HepG2 (cell line): ENCODE results near the gene TUBA4B. TPM values are rescaled to one million over a fixed set of nuclear protein-coding genes. Genes with fewer than 3 reads are reported as not detected.

Source experiments
- ATF1 ChIP-seq: IDR thresholded peaks from 2 replicates; pipeline ENCODE4 v1.6.1; 2016; ENCODE audit warnings: mild to moderate bottlenecking, control low read depth
- ATF2 ChIP-seq: sonication (generic); formaldehyde crosslinking; IDR thresholded peaks from 2 replicates; pipeline ENCODE4 v1.4.0; 2020; ENCODE audit warnings: missing genetic modification reagents
- FLYWCH1 ChIP-seq: sonication (generic); formaldehyde crosslinking; IDR thresholded peaks from 2 replicates; pipeline ENCODE4 v1.8.1; 2023; ENCODE audit warnings: mild to moderate bottlenecking, missing genetic modification reagents
- FOXP1 ChIP-seq, 2 experiments: fragments of 450-650 bp in 1 of 2; IDR thresholded peaks; 2 replicates each; pipeline ENCODE4 v1.6.1; 2017 to 2018; ENCODE audit warnings: antibody characterized with exemption in 1 of 2
- LCORL ChIP-seq, 2 experiments: fragments of 450-650 bp in 1 of 2; sonication (generic) in 1 of 2; formaldehyde crosslinking in 1 of 2; IDR thresholded peaks; 2 replicates each; pipeline versions ENCODE4 v1.5.0 to v1.6.1; 2017 to 2020; ENCODE audit warnings: antibody characterized with exemption in 1 of 2, missing genetic modification reagents in 1 of 2
- MED1 ChIP-seq: sonication (generic); formaldehyde crosslinking; IDR thresholded peaks from 2 replicates; pipeline ENCODE4 v1.4.0; 2020; ENCODE audit warnings: missing genetic modification reagents
- SNRNP70 ChIP-seq: fragments of 200-400 bp; formaldehyde crosslinking; IDR thresholded peaks from 2 replicates; pipeline ENCODE4 v1.6.1; 2017; ENCODE audit warnings: mild to moderate bottlenecking, low read depth, low read length, moderate library complexity
- THRA ChIP-seq: sonication (generic); formaldehyde crosslinking; IDR thresholded peaks from 2 replicates; pipeline ENCODE4 v1.4.0; 2020; ENCODE audit warnings: missing genetic modification reagents, borderline replicate concordance
- WIZ ChIP-seq: sonication (generic); formaldehyde crosslinking; IDR thresholded peaks from 2 replicates; pipeline ENCODE4 v1.5.1; 2020; ENCODE audit warnings: mild to moderate bottlenecking, missing genetic modification reagents
- ZBTB1 ChIP-seq: sonication (generic); formaldehyde crosslinking; IDR thresholded peaks from 2 replicates; pipeline ENCODE4 v1.4.0; 2020; ENCODE audit warnings: missing genetic modification reagents, borderline replicate concordance
- ZFP91 ChIP-seq: sonication (generic); formaldehyde crosslinking; IDR thresholded peaks from 2 replicates; pipeline ENCODE4 v1.9.0; 2022; ENCODE audit warnings: missing genetic modification reagents, mild to moderate bottlenecking, borderline replicate concordance
- ZKSCAN8 ChIP-seq: IDR thresholded peaks from 2 replicates; pipeline ENCODE4 v1.6.1; 2016; ENCODE audit warnings: borderline replicate concordance, missing genetic modification reagents, missing compliant biosample characterization
- ZNF12 ChIP-seq: sonication (generic); formaldehyde crosslinking; IDR thresholded peaks from 2 replicates; pipeline ENCODE4 v1.5.0; 2020; ENCODE audit warnings: missing genetic modification reagents
- ZNF547 ChIP-seq: sonication (generic); formaldehyde crosslinking; IDR thresholded peaks from 2 replicates; pipeline ENCODE4 v1.5.1; 2020; ENCODE audit warnings: mild to moderate bottlenecking, missing genetic modification reagents
- ZNF558 ChIP-seq: sonication (generic); formaldehyde crosslinking; IDR thresholded peaks from 2 replicates; pipeline ENCODE4 v1.9.0; 2022; ENCODE audit warnings: mild to moderate bottlenecking, missing genetic modification reagents, borderline replicate concordance
- polyA plus RNA-seq, 8 experiments: library from polyadenylated mRNA; depleted of rRNA in 3 of 8; stranded (reverse) in 7 of 8; unstranded in 1 of 8; fragments of >200 nt; fragmentation: Illumina TruSeq in 4 of 8; extraction: Trizol in 4 of 8; gene quantifications; 2 replicates each; pipeline versions ENCODE4 v1.2.1 to v1.2.3, GENCODE V29; 2011 to 2016; ENCODE audit warnings: low read depth in 4 of 8, missing spikeins in 1 of 8, mixed read lengths in 1 of 8; ENCODE audit not compliant: insufficient read depth in 1 of 8
- total RNA-seq, 5 experiments: library from RNA; depleted of rRNA; stranded (reverse); fragments of >200 nt; fragmentation: Illumina TruSeq; extraction: Trizol; gene quantifications; 2 replicates each; pipeline ENCODE4 v1.2.3, GENCODE V29; 2016; ENCODE audit warnings: low read depth in 1 of 5
- TF ChIP-seq, protein P1 (sequence below): sonication (generic); formaldehyde crosslinking; IDR thresholded peaks from 2 replicates; pipeline ENCODE4 v1.4.0; 2020; ENCODE audit warnings: mild to moderate bottlenecking, low read depth, missing genetic modification reagents
- TF ChIP-seq, protein P2 (sequence below): sonication (generic); formaldehyde crosslinking; IDR thresholded peaks from 2 replicates; pipeline ENCODE4 v1.4.0; 2020; ENCODE audit warnings: missing genetic modification reagents

The TUBA4B gene
- total and polyA plus RNA-seq, 2 of the 13 experiments (the other 11 are each of a cell fraction or from before 2014, with no cell fraction given), result 0.18 to 0.22 TPM

DNA sequence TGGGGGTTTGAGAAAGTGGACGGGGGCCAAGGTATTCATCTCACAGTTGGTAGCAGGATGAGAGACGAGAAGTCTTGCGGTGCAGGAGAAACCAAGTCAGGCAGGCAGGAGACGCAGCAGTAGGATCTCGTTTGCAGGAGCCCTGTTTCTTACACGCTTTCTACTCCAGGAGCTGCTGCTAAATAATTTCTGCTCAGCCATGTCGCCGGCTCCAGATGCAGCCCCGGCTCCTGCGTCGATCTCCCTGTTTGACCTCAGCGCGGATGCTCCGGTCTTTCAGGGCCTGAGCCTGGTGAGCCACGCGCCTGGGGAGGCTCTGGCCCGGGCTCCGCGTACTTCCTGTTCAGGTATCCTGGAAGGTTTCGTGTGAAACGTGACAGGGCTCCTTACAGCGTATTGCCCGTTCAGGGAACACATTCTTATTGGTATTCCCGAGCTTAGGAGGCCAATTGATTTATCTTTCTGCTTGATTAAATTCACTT, 22.9 kb upstream of the TUBA4B start (continued):
- TF ChIP-seq ZFP91 (CRISPR knock-in tag), result no peak; the same call in 1 of the 2 replicates
- TF ChIP-seq, protein P1, sequence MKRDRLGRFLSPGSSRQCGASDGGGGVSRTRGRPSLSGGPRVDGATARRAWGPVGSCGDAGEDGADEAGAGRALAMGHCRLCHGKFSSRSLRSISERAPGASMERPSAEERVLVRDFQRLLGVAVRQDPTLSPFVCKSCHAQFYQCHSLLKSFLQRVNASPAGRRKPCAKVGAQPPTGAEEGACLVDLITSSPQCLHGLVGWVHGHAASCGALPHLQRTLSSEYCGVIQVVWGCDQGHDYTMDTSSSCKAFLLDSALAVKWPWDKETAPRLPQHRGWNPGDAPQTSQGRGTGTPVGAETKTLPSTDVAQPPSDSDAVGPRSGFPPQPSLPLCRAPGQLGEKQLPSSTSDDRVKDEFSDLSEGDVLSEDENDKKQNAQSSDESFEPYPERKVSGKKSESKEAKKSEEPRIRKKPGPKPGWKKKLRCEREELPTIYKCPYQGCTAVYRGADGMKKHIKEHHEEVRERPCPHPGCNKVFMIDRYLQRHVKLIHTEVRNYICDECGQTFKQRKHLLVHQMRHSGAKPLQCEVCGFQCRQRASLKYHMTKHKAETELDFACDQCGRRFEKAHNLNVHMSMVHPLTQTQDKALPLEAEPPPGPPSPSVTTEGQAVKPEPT (CRISPR knock-in tag), result 0 out of 2 replicates have a peak, but pooled peaks have one; percentile 21
- TF ChIP-seq ZKSCAN8 (CRISPR knock-in tag), result no peak
- 0 out of 2 replicates have a peak, but pooled peaks have one; percentile 1 for TF ChIP-seq ATF1 (CRISPR knock-in tag)
- peak; percentile 51; the same call in 1 of the 2 replicates for TF ChIP-seq THRA (CRISPR knock-in tag)
- TF ChIP-seq ZNF12 (CRISPR knock-in tag), result no peak
- TF ChIP-seq ZNF558, result no peak
- 0 out of 2 replicates have a peak, but pooled peaks have one; percentile 23 for TF ChIP-seq WIZ (CRISPR knock-in tag)
- TF ChIP-seq ZBTB1 (CRISPR knock-in tag), result no peak
- TF ChIP-seq SNRNP70, result no peak
- no peak for TF ChIP-seq ATF2 (CRISPR knock-in tag)
- TF ChIP-seq, protein P2, sequence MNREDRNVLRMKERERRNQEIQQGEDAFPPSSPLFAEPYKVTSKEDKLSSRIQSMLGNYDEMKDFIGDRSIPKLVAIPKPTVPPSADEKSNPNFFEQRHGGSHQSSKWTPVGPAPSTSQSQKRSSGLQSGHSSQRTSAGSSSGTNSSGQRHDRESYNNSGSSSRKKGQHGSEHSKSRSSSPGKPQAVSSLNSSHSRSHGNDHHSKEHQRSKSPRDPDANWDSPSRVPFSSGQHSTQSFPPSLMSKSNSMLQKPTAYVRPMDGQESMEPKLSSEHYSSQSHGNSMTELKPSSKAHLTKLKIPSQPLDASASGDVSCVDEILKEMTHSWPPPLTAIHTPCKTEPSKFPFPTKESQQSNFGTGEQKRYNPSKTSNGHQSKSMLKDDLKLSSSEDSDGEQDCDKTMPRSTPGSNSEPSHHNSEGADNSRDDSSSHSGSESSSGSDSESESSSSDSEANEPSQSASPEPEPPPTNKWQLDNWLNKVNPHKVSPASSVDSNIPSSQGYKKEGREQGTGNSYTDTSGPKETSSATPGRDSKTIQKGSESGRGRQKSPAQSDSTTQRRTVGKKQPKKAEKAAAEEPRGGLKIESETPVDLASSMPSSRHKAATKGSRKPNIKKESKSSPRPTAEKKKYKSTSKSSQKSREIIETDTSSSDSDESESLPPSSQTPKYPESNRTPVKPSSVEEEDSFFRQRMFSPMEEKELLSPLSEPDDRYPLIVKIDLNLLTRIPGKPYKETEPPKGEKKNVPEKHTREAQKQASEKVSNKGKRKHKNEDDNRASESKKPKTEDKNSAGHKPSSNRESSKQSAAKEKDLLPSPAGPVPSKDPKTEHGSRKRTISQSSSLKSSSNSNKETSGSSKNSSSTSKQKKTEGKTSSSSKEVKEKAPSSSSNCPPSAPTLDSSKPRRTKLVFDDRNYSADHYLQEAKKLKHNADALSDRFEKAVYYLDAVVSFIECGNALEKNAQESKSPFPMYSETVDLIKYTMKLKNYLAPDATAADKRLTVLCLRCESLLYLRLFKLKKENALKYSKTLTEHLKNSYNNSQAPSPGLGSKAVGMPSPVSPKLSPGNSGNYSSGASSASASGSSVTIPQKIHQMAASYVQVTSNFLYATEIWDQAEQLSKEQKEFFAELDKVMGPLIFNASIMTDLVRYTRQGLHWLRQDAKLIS, result 0 out of 2 replicates have a peak, but pooled peaks have one; percentile 19
- no peak for TF ChIP-seq FLYWCH1 (CRISPR knock-in tag)
- TF ChIP-seq FOXP1 (IDR thresholded peaks at IDR 0.05), result no peak
- no peak for TF ChIP-seq FOXP1 (CRISPR knock-in tag; IDR thresholded peaks at IDR 0.05)
- no peak for TF ChIP-seq LCORL (IDR thresholded peaks at IDR 0.05)
- no peak for TF ChIP-seq LCORL (CRISPR knock-in tag; IDR thresholded peaks at IDR 0.05)
- no peak for TF ChIP-seq ZNF547 (CRISPR knock-in tag)
- TF ChIP-seq MED1 (CRISPR knock-in tag), result peak; percentile 21; the same call in 1 of the 2 replicates
